Ecto neural progenitor cell (in vitro differentiated cells): ENCODE data around the gene MRPL18.
A peak's percentile ranks its signal among the peaks of the same experiment; 100 is the strongest.
"Not testable (repeated sequence)": the region's sequence is repeated elsewhere in the genome, so short reads cannot be mapped to it uniquely, and the experiment has no call there.

Source experiments
- DNase-seq: peaks from one replicate; pipeline ENCODE4 v3.0.0-alpha.2; 2018; ENCODE audit warnings: low spot score

The MRPL18 gene

GRCh38 chr6:159790149-159790955 is at the start of gene MRPL18:
MRPL18 (plus strand) TSS chr6:159790467; CDS start chr6:159790588, 121 bp downstream.
- peak; percentile 93 for DNase-seq

- no peak for DNase-seq
Observed at GRCh38 chr6:159742165-159742564, 48.1 kb upstream of the MRPL18 start.

DNA sequence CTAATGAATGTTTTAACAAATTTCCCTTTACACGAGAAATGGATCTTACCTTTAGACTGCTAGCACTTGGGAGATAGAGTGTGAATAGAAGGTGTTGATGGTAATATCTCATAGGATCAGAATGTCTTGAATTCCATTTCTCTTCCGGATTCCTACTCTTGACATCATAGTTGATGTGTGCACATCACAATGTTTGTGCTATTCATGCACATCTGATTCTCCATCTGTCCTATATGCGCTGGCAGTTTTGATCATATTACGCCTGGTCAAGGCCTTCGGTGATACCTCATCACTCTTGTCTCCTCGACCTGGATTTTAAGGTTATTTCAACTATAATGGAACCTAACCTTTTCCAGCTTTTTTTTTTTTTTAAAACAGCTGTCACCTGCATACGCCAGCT is 45.2 kb upstream of the MRPL18 start:
- no peak for DNase-seq

DNA sequence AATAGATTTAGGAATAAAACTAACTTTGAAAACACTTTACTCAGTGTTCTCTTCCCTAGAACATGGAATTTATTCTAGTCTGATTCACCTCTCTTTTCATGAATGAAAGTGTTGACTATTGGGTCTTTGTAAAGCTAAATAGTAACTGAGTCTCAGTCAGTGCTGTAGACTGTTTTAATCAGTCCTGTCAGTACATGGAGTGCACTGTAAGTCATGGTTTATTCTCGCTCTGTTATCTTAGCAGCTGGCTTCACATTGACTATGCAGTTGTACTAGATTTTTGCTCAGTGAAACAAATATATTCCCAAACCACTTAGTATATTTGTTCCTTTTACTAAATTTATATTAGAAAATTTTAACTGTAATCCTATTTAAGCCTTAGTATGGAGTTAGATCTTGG is 43.5 kb upstream of the MRPL18 start:
- no peak for DNase-seq

- not testable (repeated sequence) for DNase-seq
Observed at GRCh38 chr6:159748127-159748526, 42.1 kb upstream of the MRPL18 start.

DNA sequence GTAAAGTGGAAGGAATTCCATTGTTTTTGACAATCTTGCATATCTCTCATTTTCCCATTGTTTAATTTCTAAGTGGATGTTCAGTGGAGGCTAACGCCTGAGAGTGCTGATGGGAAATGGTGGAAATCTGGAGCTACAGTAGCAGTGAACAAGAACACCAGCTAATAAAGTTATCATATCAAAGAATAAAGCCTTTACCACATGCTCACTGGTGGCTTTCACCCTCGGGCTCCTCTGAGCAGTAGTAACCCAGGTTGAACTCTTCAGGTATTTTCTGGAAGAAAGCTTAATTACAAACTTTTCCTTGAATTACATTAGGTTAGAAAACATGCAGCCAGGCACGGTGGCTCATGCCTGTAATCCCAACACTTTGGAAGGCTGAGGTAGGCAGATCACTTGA is 38.8 kb upstream of the MRPL18 start:
- DNase-seq = no peak

GRCh38 chr6:159753081-159753872 is 37.0 kb upstream of the MRPL18 start:
- no peak for DNase-seq

- DNase-seq = no peak
Observed at GRCh38 chr6:159754401-159754800, 35.9 kb upstream of the MRPL18 start.

GRCh38 chr6:159754959-159755914 is 35.0 kb upstream of the MRPL18 start:
- DNase-seq = no peak

- DNase-seq = no peak
Observed at GRCh38 chr6:159756508-159756907, 33.8 kb upstream of the MRPL18 start.

- DNase-seq = no peak
Observed at GRCh38 chr6:159758031-159759001, 32.0 kb upstream of the MRPL18 start.

GRCh38 chr6:159759645-159760044 is 30.6 kb upstream of the MRPL18 start:
- DNase-seq = no peak

DNA sequence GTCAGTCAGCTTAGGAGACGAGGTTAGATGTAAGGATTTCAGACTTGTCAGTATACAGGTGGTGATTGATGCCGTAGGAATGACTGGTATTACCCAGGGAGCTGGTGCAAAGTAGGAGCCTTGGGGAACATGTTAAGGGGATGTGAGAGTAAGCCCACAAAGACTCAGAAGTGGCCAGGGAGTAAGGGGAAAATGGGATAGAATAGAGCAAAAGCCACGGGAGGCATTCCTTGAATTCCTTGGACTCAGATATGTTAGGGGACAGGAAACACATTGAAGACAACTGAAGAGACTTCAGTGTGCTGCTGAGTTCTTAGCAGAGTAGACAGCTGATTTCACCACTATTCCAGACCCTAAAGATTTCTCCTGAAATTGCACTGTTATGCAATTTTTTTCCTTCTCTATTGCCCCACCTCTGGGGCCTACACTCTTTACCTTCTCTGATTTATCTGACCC is 29.6 kb upstream of the MRPL18 start:
- DNase-seq = peak; percentile 54

DNA sequence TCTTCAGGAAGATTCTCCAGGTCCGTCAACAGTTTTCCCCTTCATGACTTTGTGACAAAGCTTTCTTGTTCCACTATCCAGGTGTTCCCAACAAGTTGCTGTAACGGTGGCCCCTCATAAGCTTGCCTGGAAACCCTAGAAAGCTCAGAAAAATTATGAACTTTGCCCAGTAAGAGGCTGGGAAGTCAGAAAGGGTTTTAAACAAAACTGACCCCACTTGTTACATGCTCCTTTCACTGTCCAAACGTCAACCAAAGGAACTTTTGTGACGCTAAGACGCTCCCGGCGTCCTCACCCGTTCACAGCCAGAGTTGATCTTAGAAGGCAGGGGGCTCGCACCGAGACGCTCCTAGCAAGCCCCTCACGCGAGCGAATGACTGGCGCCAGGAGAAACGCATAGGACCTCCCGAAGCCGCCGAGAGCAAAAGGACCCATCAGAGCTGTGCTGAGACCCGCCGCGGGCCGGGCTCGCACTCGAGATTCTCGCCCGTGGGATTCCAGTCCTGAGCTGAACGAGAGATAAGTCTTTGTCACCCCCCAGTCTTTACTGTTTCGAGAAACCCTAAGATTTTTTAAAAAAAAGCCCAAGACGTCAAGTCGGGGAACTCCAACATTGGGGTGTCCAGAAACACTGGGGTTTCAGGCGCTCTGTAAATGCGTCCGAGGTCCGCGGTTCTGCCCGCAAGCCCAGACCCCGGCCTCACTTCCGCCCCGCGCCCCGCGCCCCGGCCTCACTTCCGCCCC is 29.0 kb upstream of the MRPL18 start:
- peak; percentile 69 for DNase-seq

DNA sequence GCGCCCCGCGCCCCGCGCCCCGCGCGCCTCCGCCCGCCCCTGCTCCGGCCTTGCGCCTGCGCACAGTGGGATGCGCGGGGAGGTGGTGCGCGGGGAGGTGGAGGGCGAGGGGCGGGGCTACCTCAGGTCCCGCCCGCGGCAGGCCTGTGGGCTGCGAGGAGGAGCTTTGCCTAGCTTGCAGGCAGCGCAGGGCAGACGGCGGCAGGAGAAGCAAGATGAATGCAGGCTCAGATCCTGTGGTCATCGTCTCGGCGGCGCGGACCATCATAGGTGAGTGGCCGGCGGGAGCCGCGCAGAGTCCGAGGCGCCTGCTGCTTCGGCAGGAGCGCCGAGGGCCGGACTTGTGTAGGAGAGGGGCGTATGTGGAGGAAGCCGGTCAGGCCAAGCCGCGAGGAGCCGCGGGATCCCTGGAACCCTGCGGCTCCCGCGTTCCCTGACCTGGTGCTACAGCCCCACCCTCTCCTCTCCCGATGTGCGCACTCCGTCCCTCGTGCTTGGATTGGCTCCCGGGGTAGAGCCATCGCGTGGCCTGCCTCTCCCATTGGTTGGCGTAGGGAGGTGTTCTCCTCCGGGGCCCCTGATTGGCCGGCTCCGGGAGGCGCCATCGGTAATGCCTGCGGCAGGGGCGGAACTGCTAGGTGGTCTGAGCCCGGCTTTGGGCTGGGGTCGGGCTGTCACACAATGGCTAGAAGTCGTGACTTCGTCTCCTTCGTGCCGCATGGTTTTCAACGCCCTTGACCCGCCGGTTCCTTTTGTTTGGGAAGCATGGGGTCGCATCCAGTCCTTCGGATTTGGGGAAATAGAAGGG is 28.2 kb upstream of the MRPL18 start, which contains the start of gene ACAT2:
ACAT2 (plus strand) TSS at position 173 of the 808 bp plus-strand sequence; CDS start at position 216, 43 bp downstream.
- peak; percentile 96 for DNase-seq

- DNase-seq = peak; percentile 44
Observed at GRCh38 chr6:159762681-159763293, 27.5 kb upstream of the MRPL18 start.

GRCh38 chr6:159766906-159767305 is 23.4 kb upstream of the MRPL18 start:
- no peak for DNase-seq

- DNase-seq = no peak
Observed at GRCh38 chr6:159769470-159769869, 20.8 kb upstream of the MRPL18 start.

DNA sequence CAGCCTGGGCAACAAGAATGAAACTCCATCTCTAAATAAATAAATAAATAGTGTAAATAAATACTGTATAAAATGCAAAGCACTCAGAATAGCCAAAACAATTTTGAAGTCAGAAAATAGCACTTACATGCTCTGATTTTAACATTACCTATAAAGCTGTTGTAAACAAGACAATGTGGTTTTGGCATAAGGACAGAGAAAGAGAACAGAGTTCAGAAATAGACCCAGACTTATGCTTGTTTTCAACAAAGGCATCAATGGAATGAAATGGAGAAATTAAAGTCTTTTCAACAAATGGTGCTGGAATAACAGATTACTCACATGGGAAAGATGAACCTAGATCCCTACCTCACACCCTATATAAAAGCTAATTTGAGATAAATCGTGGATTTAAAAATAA is 18.1 kb upstream of the MRPL18 start:
- no peak for DNase-seq
